OCI-LY1 (cell line): Measurements from ENCODE around the gene XAGE1B.

ENCODE experiments used
- EZH2 ChIP-seq: fragments of 200-600 bp; sonication (generic), shearing (Covaris generic); IDR thresholded peaks from 2 replicates; pipeline ENCODE4 v1.8.0; 2017; ENCODE audit warnings: borderline replicate concordance, mixed run types, mild to moderate bottlenecking, antibody characterized with exemption, low read length, moderate library complexity, mixed read lengths
- TF ChIP-seq, protein P1 (sequence below): fragments of 200-600 bp; sonication (generic), shearing (Covaris generic); IDR thresholded peaks from 2 replicates; pipeline ENCODE4 v1.5.1; 2017; ENCODE audit warnings: mild to moderate bottlenecking, antibody characterized with exemption, low read length, moderate library complexity, mixed read lengths

GRCh38 chrX:52509916-52510315 lies 6.9 kb downstream of the XAGE1B start:
- TF ChIP-seq, protein P1, sequence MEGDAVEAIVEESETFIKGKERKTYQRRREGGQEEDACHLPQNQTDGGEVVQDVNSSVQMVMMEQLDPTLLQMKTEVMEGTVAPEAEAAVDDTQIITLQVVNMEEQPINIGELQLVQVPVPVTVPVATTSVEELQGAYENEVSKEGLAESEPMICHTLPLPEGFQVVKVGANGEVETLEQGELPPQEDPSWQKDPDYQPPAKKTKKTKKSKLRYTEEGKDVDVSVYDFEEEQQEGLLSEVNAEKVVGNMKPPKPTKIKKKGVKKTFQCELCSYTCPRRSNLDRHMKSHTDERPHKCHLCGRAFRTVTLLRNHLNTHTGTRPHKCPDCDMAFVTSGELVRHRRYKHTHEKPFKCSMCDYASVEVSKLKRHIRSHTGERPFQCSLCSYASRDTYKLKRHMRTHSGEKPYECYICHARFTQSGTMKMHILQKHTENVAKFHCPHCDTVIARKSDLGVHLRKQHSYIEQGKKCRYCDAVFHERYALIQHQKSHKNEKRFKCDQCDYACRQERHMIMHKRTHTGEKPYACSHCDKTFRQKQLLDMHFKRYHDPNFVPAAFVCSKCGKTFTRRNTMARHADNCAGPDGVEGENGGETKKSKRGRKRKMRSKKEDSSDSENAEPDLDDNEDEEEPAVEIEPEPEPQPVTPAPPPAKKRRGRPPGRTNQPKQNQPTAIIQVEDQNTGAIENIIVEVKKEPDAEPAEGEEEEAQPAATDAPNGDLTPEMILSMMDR = no peak
- TF ChIP-seq EZH2 = no peak
